ENCODE results near the gene ZNF26.

ZNF26 gene

GRCh38 chr12:132942611-132943010, 43.6 kb upstream of the ZNF26 start:
- TF ChIP-seq SNAI2 (CRISPR knock-in tag; IDR thresholded peaks at IDR 0.05) (no peak), GLIS3 (CRISPR knock-in tag; IDR thresholded peaks at IDR 0.05) (no peak), ZNF565 (CRISPR knock-in tag; conservative IDR thresholded peaks at IDR 0.05; ENCODE audit: low read depth) (no peak), POU6F1 (CRISPR knock-in tag; IDR thresholded peaks at IDR 0.05; ENCODE audit: borderline replicate concordance, low read depth) (no peak), ESRRG (CRISPR knock-in tag; IDR thresholded peaks at IDR 0.05) (no peak), RARB (CRISPR knock-in tag; IDR thresholded peaks at IDR 0.05) (no peak), TOX (CRISPR knock-in tag; IDR thresholded peaks at IDR 0.05; ENCODE audit: borderline replicate concordance) (no peak), OSR1 (CRISPR knock-in tag; IDR thresholded peaks at IDR 0.05) (no peak), ZNF70 (CRISPR knock-in tag; IDR thresholded peaks at IDR 0.05) (no peak), CSDC2 (CRISPR knock-in tag; IDR thresholded peaks at IDR 0.05) (no peak), TCF4 (CRISPR knock-in tag; IDR thresholded peaks at IDR 0.05; ENCODE audit: borderline replicate concordance) (no peak), ARNTL (CRISPR knock-in tag; IDR thresholded peaks at IDR 0.05; ENCODE audit: borderline replicate concordance, low read depth) (no peak)
- no peak for ATAC-seq

DNA sequence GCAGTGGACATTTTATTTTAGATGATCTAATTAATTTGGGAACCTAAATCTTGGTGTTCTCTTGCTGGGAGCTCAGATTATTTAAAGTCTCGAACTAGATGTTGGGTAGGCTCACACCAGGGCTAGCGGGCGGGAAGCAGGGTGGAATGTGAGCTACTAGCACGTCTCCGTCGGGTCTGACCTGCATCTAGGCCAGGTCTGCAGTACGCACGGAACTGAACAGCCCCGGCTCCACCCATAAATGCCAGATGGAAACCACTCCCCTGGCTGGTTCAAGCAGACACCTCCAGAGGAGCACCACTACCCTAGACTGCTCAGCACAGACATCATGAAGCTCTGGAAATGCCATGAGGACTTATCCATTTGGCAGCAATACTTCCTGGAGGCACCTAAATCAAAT, 40.4 kb upstream of the ZNF26 start:
- no peak for TF ChIP-seq ZFP30 (CRISPR knock-in tag; IDR thresholded peaks at IDR 0.05)
- TF ChIP-seq ZC3H10 (CRISPR knock-in tag; IDR thresholded peaks at IDR 0.05) = no peak
- no peak for TF ChIP-seq RARB (CRISPR knock-in tag; IDR thresholded peaks at IDR 0.05)
- TF ChIP-seq CSRNP3 (CRISPR knock-in tag; IDR thresholded peaks at IDR 0.05) = no peak
- no peak for TF ChIP-seq ZNF70 (CRISPR knock-in tag; IDR thresholded peaks at IDR 0.05)
- ATAC-seq = no peak

- no peak for ATAC-seq
- TF ChIP-seq CREB5 (CRISPR knock-in tag; IDR thresholded peaks at IDR 0.05; ENCODE audit: low read depth) (no peak), ZNF8 (CRISPR knock-in tag; IDR thresholded peaks at IDR 0.05) (no peak), ZNF70 (CRISPR knock-in tag; IDR thresholded peaks at IDR 0.05) (no peak), SNAI2 (CRISPR knock-in tag; IDR thresholded peaks at IDR 0.05) (no peak), PATZ1 (CRISPR knock-in tag; IDR thresholded peaks at IDR 0.05; ENCODE audit: borderline replicate concordance) (no peak), TOX (CRISPR knock-in tag; IDR thresholded peaks at IDR 0.05; ENCODE audit: borderline replicate concordance) (no peak), ZNF565 (CRISPR knock-in tag; conservative IDR thresholded peaks at IDR 0.05; ENCODE audit: low read depth) (no peak), ZFP3 (CRISPR knock-in tag; IDR thresholded peaks at IDR 0.05) (no peak), RARB (CRISPR knock-in tag; IDR thresholded peaks at IDR 0.05) (no peak), TCF4 (CRISPR knock-in tag; IDR thresholded peaks at IDR 0.05; ENCODE audit: borderline replicate concordance) (no peak), PPARA (CRISPR knock-in tag; IDR thresholded peaks at IDR 0.05; ENCODE audit: borderline replicate concordance) (no peak), ZFP30 (CRISPR knock-in tag; IDR thresholded peaks at IDR 0.05) (no peak), ZC3H10 (CRISPR knock-in tag; IDR thresholded peaks at IDR 0.05) (no peak), POU6F1 (CRISPR knock-in tag; IDR thresholded peaks at IDR 0.05; ENCODE audit: borderline replicate concordance, low read depth) (no peak), ARNTL (CRISPR knock-in tag; IDR thresholded peaks at IDR 0.05; ENCODE audit: borderline replicate concordance, low read depth) (no peak)
- TF ChIP-seq, protein P1, sequence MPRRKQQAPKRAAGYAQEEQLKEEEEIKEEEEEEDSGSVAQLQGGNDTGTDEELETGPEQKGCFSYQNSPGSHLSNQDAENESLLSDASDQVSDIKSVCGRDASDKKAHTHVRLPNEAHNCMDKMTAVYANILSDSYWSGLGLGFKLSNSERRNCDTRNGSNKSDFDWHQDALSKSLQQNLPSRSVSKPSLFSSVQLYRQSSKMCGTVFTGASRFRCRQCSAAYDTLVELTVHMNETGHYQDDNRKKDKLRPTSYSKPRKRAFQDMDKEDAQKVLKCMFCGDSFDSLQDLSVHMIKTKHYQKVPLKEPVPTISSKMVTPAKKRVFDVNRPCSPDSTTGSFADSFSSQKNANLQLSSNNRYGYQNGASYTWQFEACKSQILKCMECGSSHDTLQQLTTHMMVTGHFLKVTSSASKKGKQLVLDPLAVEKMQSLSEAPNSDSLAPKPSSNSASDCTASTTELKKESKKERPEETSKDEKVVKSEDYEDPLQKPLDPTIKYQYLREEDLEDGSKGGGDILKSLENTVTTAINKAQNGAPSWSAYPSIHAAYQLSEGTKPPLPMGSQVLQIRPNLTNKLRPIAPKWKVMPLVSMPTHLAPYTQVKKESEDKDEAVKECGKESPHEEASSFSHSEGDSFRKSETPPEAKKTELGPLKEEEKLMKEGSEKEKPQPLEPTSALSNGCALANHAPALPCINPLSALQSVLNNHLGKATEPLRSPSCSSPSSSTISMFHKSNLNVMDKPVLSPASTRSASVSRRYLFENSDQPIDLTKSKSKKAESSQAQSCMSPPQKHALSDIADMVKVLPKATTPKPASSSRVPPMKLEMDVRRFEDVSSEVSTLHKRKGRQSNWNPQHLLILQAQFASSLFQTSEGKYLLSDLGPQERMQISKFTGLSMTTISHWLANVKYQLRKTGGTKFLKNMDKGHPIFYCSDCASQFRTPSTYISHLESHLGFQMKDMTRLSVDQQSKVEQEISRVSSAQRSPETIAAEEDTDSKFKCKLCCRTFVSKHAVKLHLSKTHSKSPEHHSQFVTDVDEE (CRISPR knock-in tag; IDR thresholded peaks at IDR 0.05) = no peak
These were observed 39.8 kb upstream of the ZNF26 start for GRCh38 chr12:132946246-132946820.

Data from SK-N-SH treated with all-trans-retinoic acid at 6 μM for 48 hours (cell line).